SKM-1 treated with dmso at 0.1 percent for 144 hours (cell line): ENCODE measurements around the gene TAS2R60.
"Not testable (repeated sequence)": the region's sequence is repeated elsewhere in the genome, so short reads cannot be mapped to it uniquely, and the experiment has no call there.

ENCODE experiments used
- DNase-seq: peaks from one replicate; lab custom pipeline; 2025; ENCODE audit not compliant: unreplicated experiment; lab: John Stamatoyannopoulos, UW

Gene TAS2R60

DNA sequence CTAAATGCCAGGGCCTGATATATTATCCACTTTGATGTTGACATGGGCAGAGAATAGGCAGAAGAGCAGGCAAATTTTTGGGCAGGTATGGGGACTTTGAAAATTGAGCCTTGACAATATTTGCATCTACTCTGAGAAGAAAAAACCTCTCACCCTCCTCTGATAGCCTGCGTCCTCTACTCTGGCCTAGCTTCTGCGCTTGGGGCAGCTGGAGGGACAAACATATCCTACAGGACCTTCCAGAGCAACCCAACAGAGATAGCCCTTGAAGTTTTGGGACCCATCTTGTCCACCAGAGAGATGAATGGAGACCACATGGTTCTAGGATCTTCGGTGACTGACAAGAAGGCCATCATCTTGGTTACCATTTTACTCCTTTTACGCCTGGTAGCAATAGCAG lies at the start of gene TAS2R60:
Gene TAS2R60, plus strand, starts transcription at position 301 of the 400 bp plus-strand sequence. Its CDS starts 0 bp downstream, at position 301.
- no peak for DNase-seq

GRCh38 chr7:143394068-143394467 lies 49.2 kb upstream of the TAS2R60 start:
- no peak for DNase-seq

GRCh38 chr7:143394777-143395176 lies 48.5 kb upstream of the TAS2R60 start:
- no peak for DNase-seq

GRCh38 chr7:143395187-143396149 lies 47.8 kb upstream of the TAS2R60 start:
- DNase-seq = no peak

DNA sequence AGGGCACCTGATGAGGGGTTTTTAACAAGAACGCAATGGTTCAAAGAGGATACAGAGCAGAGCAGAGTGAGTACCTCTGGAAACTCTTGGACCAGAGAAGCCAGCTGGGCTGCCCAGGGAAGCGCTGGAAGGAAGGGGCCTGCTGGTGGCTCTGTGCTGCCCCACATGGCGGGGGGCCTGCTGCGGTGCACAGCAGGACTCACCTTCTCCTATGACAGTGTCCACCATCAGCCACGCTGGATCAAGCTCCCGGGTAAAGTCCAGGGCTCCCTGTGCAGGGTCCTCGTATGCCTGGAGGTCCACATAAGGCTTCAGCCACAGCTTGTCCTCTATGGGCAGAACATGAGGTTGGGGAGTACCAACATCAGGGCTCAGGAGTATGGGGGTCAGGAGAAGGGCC lies 47.1 kb upstream of the TAS2R60 start:
- DNase-seq = no peak

DNA sequence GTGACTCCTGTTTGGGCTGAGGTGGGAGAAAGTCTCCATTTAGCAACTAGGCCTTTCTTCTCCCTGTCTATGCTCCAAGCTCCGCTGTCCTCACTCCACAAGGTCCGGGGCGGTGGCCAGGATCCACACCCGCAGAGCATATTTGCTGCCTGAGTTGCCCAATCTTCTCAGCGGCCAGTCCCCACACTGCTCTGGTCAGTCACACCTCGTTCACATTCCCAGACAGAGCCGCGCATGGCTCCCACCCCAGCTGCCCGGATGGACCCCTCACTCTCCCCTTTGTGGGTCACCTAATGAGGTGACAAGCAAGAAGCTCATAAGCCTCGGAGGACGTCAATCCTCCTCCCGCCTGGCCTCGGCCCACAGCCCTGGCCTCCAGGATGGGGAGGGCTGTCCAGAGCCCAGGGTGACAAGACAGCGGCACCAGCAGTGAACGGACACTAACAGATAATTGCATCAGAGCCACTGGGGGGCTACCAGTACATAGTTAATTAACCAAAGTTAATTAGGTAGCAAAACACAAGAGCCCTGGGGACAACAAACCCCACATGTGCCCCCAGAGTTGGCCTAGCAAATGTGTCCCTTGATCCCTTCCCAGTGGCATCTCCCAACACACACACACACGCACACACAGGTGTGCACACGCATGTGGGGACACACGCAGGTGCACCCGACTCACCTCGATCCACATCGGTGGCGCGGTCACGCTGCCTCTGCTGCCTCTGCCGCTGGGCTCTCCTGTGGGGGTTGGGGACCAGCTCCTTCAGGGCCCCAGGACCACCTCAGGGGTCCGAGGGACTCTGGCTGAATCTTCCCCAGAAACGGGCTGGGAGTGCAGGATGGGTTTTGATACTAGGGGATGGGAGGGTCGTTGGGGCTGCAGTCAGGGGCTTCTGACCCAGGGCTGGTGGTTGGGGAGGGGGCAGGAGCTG lies 46.4 kb upstream of the TAS2R60 start:
- no peak for DNase-seq

GRCh38 chr7:143397710-143398530 lies 45.3 kb upstream of the TAS2R60 start:
- DNase-seq = no peak

DNA sequence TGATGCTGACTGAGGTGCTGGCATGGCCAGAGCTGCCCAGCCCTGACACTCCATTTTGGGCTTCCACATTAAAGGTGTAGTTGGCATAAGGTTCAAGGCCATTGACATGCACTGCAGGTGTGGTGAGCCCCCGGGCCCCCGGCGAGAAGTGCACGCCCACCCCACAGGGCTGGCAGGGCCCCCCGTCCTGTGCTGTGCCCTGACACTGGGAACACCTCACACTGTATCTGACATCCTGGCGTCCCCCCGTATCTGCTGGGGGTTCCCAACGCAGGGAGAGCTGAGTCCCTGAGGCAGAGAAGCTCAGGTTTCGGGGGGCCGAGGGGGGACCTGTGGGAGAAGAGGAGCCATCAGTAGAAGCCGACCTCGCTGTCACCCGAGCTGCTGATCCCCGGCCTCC lies 44.6 kb upstream of the TAS2R60 start:
- no peak for DNase-seq

- DNase-seq = no peak
These were observed 44.1 kb upstream of the TAS2R60 start for GRCh38 chr7:143399151-143399550.

GRCh38 chr7:143399642-143400041 lies 43.6 kb upstream of the TAS2R60 start:
- no peak for DNase-seq

DNA sequence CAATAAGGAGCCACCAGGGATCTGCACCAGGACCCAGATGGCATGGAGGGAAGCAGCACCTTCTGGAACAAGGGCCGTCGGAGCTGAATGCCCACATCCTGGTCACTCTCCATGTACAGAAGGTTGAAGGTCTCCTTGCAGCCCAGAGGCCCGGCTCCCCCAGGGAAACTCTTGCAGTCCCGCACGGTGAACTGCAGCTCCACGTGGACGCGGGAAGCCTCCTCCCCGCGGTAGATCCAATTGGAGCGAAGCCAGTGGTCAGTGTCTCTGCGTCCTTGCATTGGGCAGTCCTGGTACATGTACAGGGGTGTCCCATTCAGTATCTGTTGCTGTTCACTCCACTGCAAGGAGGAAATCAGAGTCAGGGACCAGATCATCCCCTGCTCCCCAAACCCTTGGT lies 42.0 kb upstream of the TAS2R60 start:
- DNase-seq = no peak

DNA sequence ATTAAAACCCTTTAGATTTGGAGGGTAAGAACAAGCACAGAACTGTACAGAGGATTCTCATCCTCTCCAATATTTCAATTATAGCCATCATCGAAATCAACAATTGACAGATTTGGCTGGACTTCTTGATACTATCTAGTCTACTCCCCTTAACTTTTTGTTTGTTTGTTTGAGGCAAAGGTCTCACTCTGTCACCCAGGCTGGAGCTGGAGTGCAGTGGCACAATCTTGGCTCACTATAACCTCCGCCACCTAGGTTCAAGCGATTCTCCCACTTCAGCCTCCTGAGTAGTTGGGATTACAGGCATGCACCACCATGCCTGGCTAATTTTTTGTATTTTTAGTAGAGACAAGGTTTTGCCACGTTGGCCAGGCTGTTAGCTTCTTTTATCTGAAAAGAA lies 41.0 kb upstream of the TAS2R60 start:
- not testable (repeated sequence) for DNase-seq

GRCh38 chr7:143405173-143406001 lies 37.9 kb upstream of the TAS2R60 start:
- DNase-seq = no peak

GRCh38 chr7:143406002-143406357 lies 37.3 kb upstream of the TAS2R60 start:
- DNase-seq = no peak

DNA sequence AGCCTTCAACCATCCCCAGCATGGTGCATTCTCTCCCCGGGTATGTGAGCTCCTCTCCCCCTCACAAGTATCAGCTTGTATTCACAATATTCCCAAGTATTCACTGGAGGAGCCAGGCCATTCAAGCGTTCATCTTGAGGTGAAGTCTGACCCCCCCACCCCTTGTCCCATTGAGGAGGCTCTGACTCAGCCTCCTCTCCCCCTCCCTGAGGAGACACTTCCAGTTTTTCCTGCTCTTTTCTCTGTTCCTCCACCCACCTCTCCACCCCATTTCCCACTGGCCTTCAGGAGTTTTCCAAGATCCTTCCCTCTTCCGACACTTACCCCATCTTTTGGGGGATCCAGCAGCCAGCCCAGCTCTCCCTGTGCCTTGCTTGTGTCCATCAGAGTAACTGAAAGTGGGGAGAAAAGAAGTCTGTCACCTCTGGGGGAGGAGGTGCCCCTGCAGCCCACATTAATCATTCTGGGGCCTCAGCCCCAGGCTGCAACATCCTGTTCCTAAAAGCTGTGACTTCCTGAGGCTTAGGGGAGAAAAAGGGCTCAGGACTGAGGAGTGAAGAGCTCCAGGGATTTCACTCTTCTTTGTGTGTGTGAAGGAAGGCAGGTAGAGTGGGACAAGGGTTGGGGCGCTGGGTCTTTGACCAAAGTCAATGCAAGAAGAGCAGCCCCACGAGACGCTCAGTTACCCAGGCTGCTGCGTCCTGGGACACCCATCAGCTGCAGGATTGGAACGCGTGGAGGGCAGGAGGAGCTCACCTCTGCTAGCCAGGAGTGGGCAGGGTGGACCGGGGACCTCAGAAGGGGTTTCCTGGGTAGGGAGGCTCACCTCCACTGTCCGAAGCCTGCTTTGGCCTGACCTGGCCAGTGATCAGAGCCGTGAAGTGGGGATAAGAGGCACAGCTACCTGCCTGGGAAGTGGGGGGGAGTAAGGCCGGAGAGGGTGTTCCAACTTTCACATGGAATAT lies 35.7 kb upstream of the TAS2R60 start:
- peak; percentile 21 for DNase-seq

- DNase-seq = no peak
These were observed 35.0 kb upstream of the TAS2R60 start for GRCh38 chr7:143408252-143408685.

GRCh38 chr7:143408686-143409561 lies 34.3 kb upstream of the TAS2R60 start, which contains the start of gene EPHA1:
Gene EPHA1, minus strand, starts transcription at chr7:143408856. Its CDS starts 51 bp downstream, at chr7:143408805.
- peak; percentile 40 for DNase-seq
